ENCODE measurements around the gene JUN.

DNA sequence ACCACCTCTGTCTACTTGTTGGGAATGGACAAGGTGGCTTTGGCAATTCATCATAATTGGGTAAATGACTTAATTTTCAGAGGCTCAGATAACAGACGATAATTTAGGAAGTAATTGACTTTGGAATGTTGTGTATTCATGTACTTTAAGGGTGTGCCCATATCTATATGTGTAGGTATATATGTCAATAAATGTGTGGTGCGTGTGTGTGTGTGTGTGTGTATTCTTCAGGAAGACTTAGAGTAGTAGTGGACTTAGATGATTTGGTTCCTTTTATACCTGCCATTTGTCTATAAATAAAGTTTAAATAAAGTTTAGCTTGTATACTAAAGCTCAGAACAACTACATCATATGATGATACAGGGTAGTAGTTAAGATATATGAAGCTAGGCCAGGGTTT, 20.0 kb upstream of the JUN start:
- TF ChIP-seq BHLHE40 (IDR thresholded peaks at IDR 0.05; ENCODE audit: borderline replicate concordance) = no peak
- TF ChIP-seq TARDBP (IDR thresholded peaks at IDR 0.05) = no peak
- no peak for TF ChIP-seq FOXA1 (IDR thresholded peaks at IDR 0.05)
- no peak for TF ChIP-seq FOXK2 (IDR thresholded peaks at IDR 0.05)
- no peak for TF ChIP-seq SP1 (IDR thresholded peaks at IDR 0.05)
- TF ChIP-seq, protein P1, sequence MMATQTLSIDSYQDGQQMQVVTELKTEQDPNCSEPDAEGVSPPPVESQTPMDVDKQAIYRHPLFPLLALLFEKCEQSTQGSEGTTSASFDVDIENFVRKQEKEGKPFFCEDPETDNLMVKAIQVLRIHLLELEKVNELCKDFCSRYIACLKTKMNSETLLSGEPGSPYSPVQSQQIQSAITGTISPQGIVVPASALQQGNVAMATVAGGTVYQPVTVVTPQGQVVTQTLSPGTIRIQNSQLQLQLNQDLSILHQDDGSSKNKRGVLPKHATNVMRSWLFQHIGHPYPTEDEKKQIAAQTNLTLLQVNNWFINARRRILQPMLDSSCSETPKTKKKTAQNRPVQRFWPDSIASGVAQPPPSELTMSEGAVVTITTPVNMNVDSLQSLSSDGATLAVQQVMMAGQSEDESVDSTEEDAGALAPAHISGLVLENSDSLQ (IDR thresholded peaks at IDR 0.05) = no peak
- no peak for TF ChIP-seq ZNF384 (IDR thresholded peaks at IDR 0.05)
- no peak for TF ChIP-seq CTBP1 (IDR thresholded peaks at IDR 0.05; ENCODE audit: borderline replicate concordance)
- TF ChIP-seq NFRKB (IDR thresholded peaks at IDR 0.05) = no peak
- TF ChIP-seq HDGF (IDR thresholded peaks at IDR 0.05; ENCODE audit: borderline replicate concordance) = no peak
- no peak for TF ChIP-seq SUZ12 (IDR thresholded peaks at IDR 0.05)
- no peak for TF ChIP-seq ELF4 (IDR thresholded peaks at IDR 0.05)
- no peak for TF ChIP-seq L3MBTL2 (conservative IDR thresholded peaks at IDR 0.05)
- no peak for TF ChIP-seq FOXM1 (IDR thresholded peaks at IDR 0.05; ENCODE audit: borderline replicate concordance)

All from HEK293T (cell line).